Mesendoderm (in vitro differentiated cells): Measurements from ENCODE around the gene AHCYL2.
A peak's percentile ranks its signal among the peaks of the same experiment; 100 is the strongest.

Experiments
- DNase-seq: peaks from one replicate; pipeline ENCODE4 v3.0.0; 2013
- H2AK5ac ChIP-seq: 2 replicates; pipeline ENCODE4 v1.6.1; 2013; ENCODE audit warnings: low read length, inconsistent platforms
- H2BK120ac ChIP-seq: 2 replicates; pipeline ENCODE4 v1.6.1; 2013; ENCODE audit warnings: low read depth, mild to moderate bottlenecking, low read length, moderate library complexity, mixed read lengths
- H2BK15ac ChIP-seq: replicated peaks from 2 replicates; pipeline ENCODE4 v1.6.1; 2013; ENCODE audit warnings: low read depth, mild to moderate bottlenecking, moderate library complexity
- H2BK5ac ChIP-seq: 2 replicates; pipeline ENCODE4 v1.6.1; 2013; ENCODE audit warnings: low read length, inconsistent platforms
- H3K18ac ChIP-seq: 2 replicates; pipeline ENCODE4 v1.6.1; 2013; ENCODE audit warnings: mild to moderate bottlenecking, low read length, mixed read lengths
- H3K23ac ChIP-seq: one replicate; pipeline ENCODE4 v1.6.1; 2013; ENCODE audit warnings: low read length
- H3K27ac ChIP-seq: 2 replicates; pipeline ENCODE4 v1.5.1; 2013; ENCODE audit warnings: low read depth, mild to moderate bottlenecking, inconsistent platforms, low read length, moderate library complexity
- H3K27me3 ChIP-seq: 2 replicates; pipeline ENCODE4 v1.6.1; 2013; ENCODE audit warnings: low read length, control low read depth, mild to moderate bottlenecking, inconsistent platforms; ENCODE audit not compliant: insufficient read depth, poor library complexity
- H3K36me3 ChIP-seq: 2 replicates; pipeline ENCODE4 v1.6.1; 2013; ENCODE audit warnings: low read length, inconsistent platforms; ENCODE audit not compliant: control insufficient read depth, insufficient read depth
- H3K4ac ChIP-seq: one replicate; pipeline ENCODE4 v1.6.1; 2013; ENCODE audit warnings: low read depth, mild to moderate bottlenecking, low read length, moderate library complexity
- H3K4me1 ChIP-seq: 2 replicates; pipeline ENCODE4 v1.6.1; 2013; ENCODE audit warnings: low read depth, low read length, inconsistent platforms; ENCODE audit not compliant: control insufficient read depth
- H3K4me2 ChIP-seq: 2 replicates; pipeline ENCODE4 v1.6.1; 2013; ENCODE audit warnings: low read length
- H3K4me3 ChIP-seq: 2 replicates; pipeline ENCODE4 v1.5.1; 2013; ENCODE audit warnings: mild to moderate bottlenecking, low read length
- H3K56ac ChIP-seq: one replicate; pipeline ENCODE4 v1.6.1; 2013; ENCODE audit warnings: low read length
- H3K79me1 ChIP-seq: 2 replicates; pipeline ENCODE4 v1.6.1; 2013; ENCODE audit warnings: low read length, inconsistent platforms
- H3K79me2 ChIP-seq: 2 replicates; pipeline ENCODE4 v1.6.1; 2013; ENCODE audit warnings: mild to moderate bottlenecking, low read length; ENCODE audit not compliant: control insufficient read depth, insufficient read depth
- H3K9ac ChIP-seq: 2 replicates; pipeline ENCODE4 v1.6.1; 2013; ENCODE audit warnings: low read length, inconsistent platforms
- H4K5ac ChIP-seq: one replicate; pipeline ENCODE4 v1.6.1; 2013; ENCODE audit warnings: low read length
- H4K8ac ChIP-seq: one replicate; pipeline ENCODE4 v1.6.1; 2013; ENCODE audit warnings: low read depth, mild to moderate bottlenecking, control low read depth, low read length, moderate library complexity
- WGBS: extraction: QIAGEN DNeasy Blood & Tissue Kit; methylation state at CpG from one replicate; pipeline ENCODE4 v1.1.7; 2013; ENCODE audit warnings: low lambda C conversion rate, missing lambda C conversion rate; ENCODE audit not compliant: insufficient coverage; ENCODE audit errors: extremely low coverage; 5-methylcytosine and 5-hydroxymethylcytosine counted together

AHCYL2 gene

GRCh38 chr7:129332254-129333035 is 107.6 kb downstream of the AHCYL2 start:
- H2BK120ac ChIP-seq, result no peak overlapping the region
- WGBS, result no CpG with 5 or more reads among the region's 3 CpGs

GRCh38 chr7:129334473-129334872 is 109.6 kb downstream of the AHCYL2 start:
- Histone ChIP-seq H3K4me3 (no peak overlapping the region), H3K79me1 (no peaks in the 10 kb centered on the region), H2BK5ac (no peak overlapping the region), H4K5ac (no peak overlapping the region), H3K4me2 (no peak overlapping the region), H4K8ac (no peak overlapping the region), H2AK5ac (no peak overlapping the region), H2BK15ac (no peak overlapping the region), H3K18ac (no peak overlapping the region), H3K56ac (no peak overlapping the region), H2BK120ac (no peak overlapping the region), H3K4me1 (no peaks in the 10 kb centered on the region), H3K27me3 (no peaks in the 10 kb centered on the region), H3K23ac (no peak overlapping the region), H3K9ac (no peak overlapping the region), H3K36me3 (no peaks in the 10 kb centered on the region), H3K4ac (no peak overlapping the region), H3K79me2 (no peaks in the 10 kb centered on the region), H3K27ac (no peak overlapping the region)
- DNase-seq, result peak; percentile 26
- WGBS, result no CpG with 5 or more reads among the region's 3 CpGs

More at GRCh38 chr7:129332254-129333035, 107.6 kb downstream of the AHCYL2 start:
- Histone ChIP-seq H3K27me3 (no peaks in the 10 kb centered on the region), H3K18ac (no peak overlapping the region), H3K23ac (no peak overlapping the region), H4K5ac (no peak overlapping the region), H2AK5ac (no peak overlapping the region), H3K4me3 (no peak overlapping the region), H3K27ac (no peak overlapping the region), H2BK15ac (no peak overlapping the region), H3K56ac (no peak overlapping the region), H3K9ac (no peak overlapping the region), H3K79me1 (no peaks in the 10 kb centered on the region), H3K4me2 (no peak overlapping the region), H4K8ac (no peak overlapping the region), H3K4me1 (no peaks in the 10 kb centered on the region), H3K36me3 (no peaks in the 10 kb centered on the region), H3K4ac (no peak overlapping the region), H3K79me2 (no peaks in the 10 kb centered on the region), H2BK5ac (no peak overlapping the region)
- no peak for DNase-seq

GRCh38 chr7:129338450-129338849 is 113.6 kb downstream of the AHCYL2 start:
- H3K18ac ChIP-seq, result no peak overlapping the region
- DNase-seq, result peak; percentile 24
- H3K27me3 ChIP-seq, result no peaks in the 10 kb centered on the region
- H3K9ac ChIP-seq, result no peak overlapping the region
- peaks cover 4% of the 10 kb centered on the region for H3K4me1 ChIP-seq
- no peak overlapping the region for H4K5ac ChIP-seq
- H3K36me3 ChIP-seq, result no peaks in the 10 kb centered on the region
- no peak overlapping the region for H3K56ac ChIP-seq
- no peak overlapping the region for H3K4ac ChIP-seq
- H3K27ac ChIP-seq, result no peak overlapping the region
- no peak overlapping the region for H3K4me2 ChIP-seq
- H3K4me3 ChIP-seq, result no peak overlapping the region
- no peak overlapping the region for H2BK5ac ChIP-seq
- H3K79me2 ChIP-seq, result no peaks in the 10 kb centered on the region
- H3K23ac ChIP-seq, result no peak overlapping the region
- no CpG with 5 or more reads among the region's 2 CpGs for WGBS
- H2BK15ac ChIP-seq, result no peak overlapping the region
- H3K79me1 ChIP-seq, result no peaks in the 10 kb centered on the region
- no peak overlapping the region for H2AK5ac ChIP-seq
- no peak overlapping the region for H2BK120ac ChIP-seq
- H4K8ac ChIP-seq, result no peak overlapping the region

- Histone ChIP-seq H3K23ac (no peak overlapping the region), H2BK15ac (no peak overlapping the region), H3K36me3 (no peaks in the 10 kb centered on the region), H3K4me1 (peaks cover 4% of the 10 kb centered on the region), H3K4me2 (no peak overlapping the region), H3K79me2 (no peaks in the 10 kb centered on the region), H3K27me3 (no peaks in the 10 kb centered on the region), H3K56ac (no peak overlapping the region), H3K27ac (no peak overlapping the region), H3K79me1 (no peaks in the 10 kb centered on the region), H4K8ac (no peak overlapping the region), H3K4me3 (no peak overlapping the region), H2BK5ac (no peak overlapping the region), H2AK5ac (no peak overlapping the region), H3K4ac (no peak overlapping the region), H3K18ac (no peak overlapping the region), H2BK120ac (no peak overlapping the region), H3K9ac (no peak overlapping the region), H4K5ac (no peak overlapping the region)
- WGBS, result no CpG with 5 or more reads among the region's 1 CpG
- no peak for DNase-seq
Measured at GRCh38 chr7:129341212-129341611, 116.4 kb downstream of the AHCYL2 start.

GRCh38 chr7:129341816-129342806 is 117.3 kb downstream of the AHCYL2 start:
- Histone ChIP-seq H2BK5ac (no peak overlapping the region), H3K79me2 (no peaks in the 10 kb centered on the region), H3K9ac (no peak overlapping the region), H2BK120ac (no peak overlapping the region), H3K4ac (no peak overlapping the region), H3K18ac (no peak overlapping the region), H3K27ac (no peak overlapping the region), H3K27me3 (no peaks in the 10 kb centered on the region), H3K36me3 (no peaks in the 10 kb centered on the region), H3K79me1 (no peaks in the 10 kb centered on the region), H2BK15ac (no peak overlapping the region), H3K4me1 (peaks cover 4% of the 10 kb centered on the region), H3K4me2 (no peak overlapping the region), H4K5ac (no peak overlapping the region), H4K8ac (no peak overlapping the region), H3K4me3 (no peak overlapping the region), H2AK5ac (no peak overlapping the region), H3K23ac (no peak overlapping the region), H3K56ac (no peak overlapping the region)
- WGBS, result no CpG with 5 or more reads among the region's 3 CpGs
- DNase-seq, result no peak
